HEK293 (cell line): ENCODE data around the gene TRIM69.

Source experiments
- CTCF ChIA-PET: fragments of 350-600 bp; formaldehyde crosslinking; extraction: SDS; loops from one replicate; lab custom pipeline; 2021; ENCODE audit warnings: antibody characterized with exemption; lab: Yijun Ruan, JAX
- POLR2A ChIA-PET: fragments of 300-600 bp; formaldehyde crosslinking; extraction: SDS; loops from one replicate; lab custom pipeline; 2020; ENCODE audit warnings: antibody characterized with exemption, inconsistent platforms; lab: Yijun Ruan, JAX
- H3K27ac ChIP-seq: fragments of 200-500 bp; sonication (Bioruptor generic); 2 replicates; pipeline ENCODE4 v1.5.1; 2014; ENCODE audit warnings: low read depth, low read length, control low read depth, inconsistent platforms; ENCODE audit errors: extremely low read depth
- H3K36me3 ChIP-seq, 2 experiments: fragments of 200-500 bp in 1 of 2; sonication (Bioruptor generic) in 1 of 2; 1 replicate in 1 of 2; 2 replicates in 1 of 2; pipeline ENCODE4 v1.5.1; 2014 to 2017; ENCODE audit warnings: inconsistent platforms in 2 of 2, low read length in 2 of 2; ENCODE audit not compliant: control insufficient read depth in 2 of 2, insufficient read depth in 1 of 2
- H3K4me1 ChIP-seq: fragments of 200-500 bp; sonication (Bioruptor generic); 2 replicates; pipeline ENCODE4 v1.5.1; 2014; ENCODE audit warnings: mild to moderate bottlenecking, low read length, inconsistent platforms; ENCODE audit not compliant: control insufficient read depth, insufficient read depth
- H3K4me3 ChIP-seq: 2 replicates; pipeline ENCODE4 v1.5.1; 2011; ENCODE audit warnings: low read depth, mild to moderate bottlenecking, control low read depth, low read length, moderate library complexity
- H3K9me3 ChIP-seq: fragments of 200-500 bp; sonication (Bioruptor generic); 2 replicates; pipeline ENCODE4 v1.5.1; 2014; ENCODE audit warnings: low read depth, low read length, inconsistent platforms; ENCODE audit not compliant: control insufficient read depth, insufficient read depth
- ZSCAN4 ChIP-seq: fragments of 450-650 bp; formaldehyde crosslinking; IDR thresholded peaks from 2 replicates; pipeline ENCODE4 v1.5.1; 2017; ENCODE audit warnings: missing biosample characterization, missing genetic modification characterization

The TRIM69 gene

GRCh38 chr15:44813231-44813630, 76.9 kb downstream of the TRIM69 start:
- H3K27ac ChIP-seq = no peak overlapping the region
- no peaks in the 10 kb centered on the region for H3K36me3 ChIP-seq
- POLR2A ChIA-PET = no interaction called here
- no peak for TF ChIP-seq ZSCAN4 (tag by site-specific recombination)
- no peaks in the 10 kb centered on the region for H3K4me1 ChIP-seq
- CTCF ChIA-PET = interaction anchor here (0.7 kb wide), 1 partner anchor 278 kb away, joined by 3 read pairs; no protein-coding TSS in a partner anchor
- H3K4me3 ChIP-seq = no peak overlapping the region
- no peaks in the 10 kb centered on the region for H3K9me3 ChIP-seq
